ENCODE measurements around the gene CREBRF. TPM values are rescaled to one million over a fixed set of nuclear protein-coding genes. Genes with fewer than 3 reads are reported as not detected.

CREBRF gene
- total and polyA plus RNA-seq, 9 of the 15 experiments (the other 6 are each of a cell fraction or from before 2014, with no cell fraction given) = 1.1 to 4.9 (median 2.9) TPM

DNA sequence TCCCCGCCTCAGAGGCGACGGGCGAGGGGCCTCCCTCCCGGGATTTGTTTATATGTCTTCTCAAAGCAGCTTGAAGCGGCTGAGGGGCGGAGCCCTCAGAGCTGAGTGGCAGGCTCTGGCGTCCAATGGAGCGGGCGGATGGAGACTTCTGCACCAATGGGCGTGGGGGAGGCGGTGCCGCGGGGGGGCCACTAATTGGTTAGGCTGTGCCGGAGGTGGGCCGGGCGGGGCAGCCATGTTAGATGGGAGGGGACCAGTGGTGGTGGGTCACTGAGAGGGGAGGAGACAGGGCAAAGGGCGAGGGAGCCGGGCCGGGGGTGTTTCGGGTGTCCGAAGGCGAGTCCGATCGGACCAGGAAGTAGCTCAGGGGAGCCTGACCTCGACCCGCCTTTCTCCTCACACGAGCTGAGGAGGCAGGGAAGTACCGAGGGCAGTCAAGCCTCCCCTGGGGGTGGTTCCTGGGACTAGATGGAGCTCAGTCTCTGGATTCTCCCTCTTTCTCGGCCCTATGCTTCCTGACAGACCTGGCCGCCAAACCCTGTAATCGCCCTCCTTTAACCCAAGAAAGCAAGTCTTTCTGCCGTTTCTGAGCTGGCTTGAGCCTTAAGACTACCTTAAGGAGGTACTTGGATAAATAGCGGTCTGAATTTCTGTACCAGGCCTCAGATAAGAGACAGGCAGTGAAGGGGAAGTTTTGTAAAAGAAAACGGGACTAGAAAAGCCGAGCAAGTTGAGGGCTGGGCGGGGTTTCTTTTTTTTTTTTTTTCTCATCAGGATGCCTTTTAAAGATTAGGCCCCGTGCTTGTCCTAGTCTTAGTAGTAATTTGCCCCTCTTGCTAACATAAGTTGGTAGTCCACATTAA lies 1.1 kb downstream of the CREBRF start (continued):
- TF ChIP-seq, protein P1, sequence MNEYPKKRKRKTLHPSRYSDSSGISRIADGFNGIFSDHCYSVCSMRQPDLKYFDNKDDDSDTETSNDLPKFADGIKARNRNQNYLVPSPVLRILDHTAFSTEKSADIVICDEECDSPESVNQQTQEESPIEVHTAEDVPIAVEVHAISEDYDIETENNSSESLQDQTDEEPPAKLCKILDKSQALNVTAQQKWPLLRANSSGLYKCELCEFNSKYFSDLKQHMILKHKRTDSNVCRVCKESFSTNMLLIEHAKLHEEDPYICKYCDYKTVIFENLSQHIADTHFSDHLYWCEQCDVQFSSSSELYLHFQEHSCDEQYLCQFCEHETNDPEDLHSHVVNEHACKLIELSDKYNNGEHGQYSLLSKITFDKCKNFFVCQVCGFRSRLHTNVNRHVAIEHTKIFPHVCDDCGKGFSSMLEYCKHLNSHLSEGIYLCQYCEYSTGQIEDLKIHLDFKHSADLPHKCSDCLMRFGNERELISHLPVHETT (CRISPR knock-in tag; conservative IDR thresholded peaks at IDR 0.05 in 1 of 2, IDR thresholded peaks at IDR 0.05 in 1 of 2) = no peak; a peak in 1 of 4 replicates
- TF ChIP-seq, protein P2, sequence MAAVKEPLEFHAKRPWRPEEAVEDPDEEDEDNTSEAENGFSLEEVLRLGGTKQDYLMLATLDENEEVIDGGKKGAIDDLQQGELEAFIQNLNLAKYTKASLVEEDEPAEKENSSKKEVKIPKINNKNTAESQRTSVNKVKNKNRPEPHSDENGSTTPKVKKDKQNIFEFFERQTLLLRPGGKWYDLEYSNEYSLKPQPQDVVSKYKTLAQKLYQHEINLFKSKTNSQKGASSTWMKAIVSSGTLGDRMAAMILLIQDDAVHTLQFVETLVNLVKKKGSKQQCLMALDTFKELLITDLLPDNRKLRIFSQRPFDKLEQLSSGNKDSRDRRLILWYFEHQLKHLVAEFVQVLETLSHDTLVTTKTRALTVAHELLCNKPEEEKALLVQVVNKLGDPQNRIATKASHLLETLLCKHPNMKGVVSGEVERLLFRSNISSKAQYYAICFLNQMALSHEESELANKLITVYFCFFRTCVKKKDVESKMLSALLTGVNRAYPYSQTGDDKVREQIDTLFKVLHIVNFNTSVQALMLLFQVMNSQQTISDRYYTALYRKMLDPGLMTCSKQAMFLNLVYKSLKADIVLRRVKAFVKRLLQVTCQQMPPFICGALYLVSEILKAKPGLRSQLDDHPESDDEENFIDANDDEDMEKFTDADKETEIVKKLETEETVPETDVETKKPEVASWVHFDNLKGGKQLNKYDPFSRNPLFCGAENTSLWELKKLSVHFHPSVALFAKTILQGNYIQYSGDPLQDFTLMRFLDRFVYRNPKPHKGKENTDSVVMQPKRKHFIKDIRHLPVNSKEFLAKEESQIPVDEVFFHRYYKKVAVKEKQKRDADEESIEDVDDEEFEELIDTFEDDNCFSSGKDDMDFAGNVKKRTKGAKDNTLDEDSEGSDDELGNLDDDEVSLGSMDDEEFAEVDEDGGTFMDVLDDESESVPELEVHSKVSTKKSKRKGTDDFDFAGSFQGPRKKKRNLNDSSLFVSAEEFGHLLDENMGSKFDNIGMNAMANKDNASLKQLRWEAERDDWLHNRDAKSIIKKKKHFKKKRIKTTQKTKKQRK (IDR thresholded peaks at IDR 0.05; ENCODE audit: borderline replicate concordance, low read depth, low read length) = no peak
- peak; percentile 36; the same call in 1 of the 2 replicates for TF ChIP-seq CTBP1 (IDR thresholded peaks at IDR 0.05; ENCODE audit: borderline replicate concordance)
- TF ChIP-seq, protein P3, sequence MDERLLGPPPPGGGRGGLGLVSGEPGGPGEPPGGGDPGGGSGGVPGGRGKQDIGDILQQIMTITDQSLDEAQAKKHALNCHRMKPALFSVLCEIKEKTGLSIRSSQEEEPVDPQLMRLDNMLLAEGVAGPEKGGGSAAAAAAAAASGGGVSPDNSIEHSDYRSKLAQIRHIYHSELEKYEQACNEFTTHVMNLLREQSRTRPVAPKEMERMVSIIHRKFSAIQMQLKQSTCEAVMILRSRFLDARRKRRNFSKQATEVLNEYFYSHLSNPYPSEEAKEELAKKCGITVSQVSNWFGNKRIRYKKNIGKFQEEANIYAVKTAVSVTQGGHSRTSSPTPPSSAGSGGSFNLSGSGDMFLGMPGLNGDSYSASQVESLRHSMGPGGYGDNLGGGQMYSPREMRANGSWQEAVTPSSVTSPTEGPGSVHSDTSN (CRISPR knock-in tag; IDR thresholded peaks at IDR 0.05; ENCODE audit: low read depth) = peak; percentile 94
- TF ChIP-seq, protein P3 (tag; conservative IDR thresholded peaks at IDR 0.05; ENCODE audit: low read depth) = peak; percentile 99
- no peak for TF ChIP-seq SMAD2 (IDR thresholded peaks at IDR 0.05; ENCODE audit: low read depth, low read length)
- TF ChIP-seq MXI1 (IDR thresholded peaks at IDR 0.05; ENCODE audit: low read depth, low read length) = no peak
- peak; percentile 48 for TF ChIP-seq CHD1 (IDR thresholded peaks at IDR 0.05; ENCODE audit: low read length)
- no peak for TF ChIP-seq KLF16 (IDR thresholded peaks at IDR 0.05)
- TF ChIP-seq CBX1 (IDR thresholded peaks at IDR 0.05; ENCODE audit: low read depth) = no peak
- peak; percentile 88 for TF ChIP-seq SP2 (IDR thresholded peaks at IDR 0.05; ENCODE audit: extremely low read depth, low read depth, low read length, poor library complexity, severe bottlenecking)
- TF ChIP-seq TCF7L2 (IDR thresholded peaks at IDR 0.05; ENCODE audit: low read depth, low read length) = no peak
- TF ChIP-seq, protein P4, sequence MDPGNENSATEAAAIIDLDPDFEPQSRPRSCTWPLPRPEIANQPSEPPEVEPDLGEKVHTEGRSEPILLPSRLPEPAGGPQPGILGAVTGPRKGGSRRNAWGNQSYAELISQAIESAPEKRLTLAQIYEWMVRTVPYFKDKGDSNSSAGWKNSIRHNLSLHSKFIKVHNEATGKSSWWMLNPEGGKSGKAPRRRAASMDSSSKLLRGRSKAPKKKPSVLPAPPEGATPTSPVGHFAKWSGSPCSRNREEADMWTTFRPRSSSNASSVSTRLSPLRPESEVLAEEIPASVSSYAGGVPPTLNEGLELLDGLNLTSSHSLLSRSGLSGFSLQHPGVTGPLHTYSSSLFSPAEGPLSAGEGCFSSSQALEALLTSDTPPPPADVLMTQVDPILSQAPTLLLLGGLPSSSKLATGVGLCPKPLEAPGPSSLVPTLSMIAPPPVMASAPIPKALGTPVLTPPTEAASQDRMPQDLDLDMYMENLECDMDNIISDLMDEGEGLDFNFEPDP (CRISPR knock-in tag; IDR thresholded peaks at IDR 0.05) = no peak
- TF ChIP-seq ZNF232 (CRISPR knock-in tag; IDR thresholded peaks at IDR 0.05) = no peak
- no peak for TF ChIP-seq ATF1 (CRISPR knock-in tag; IDR thresholded peaks at IDR 0.05)
- TF ChIP-seq ATF1 (tag; IDR thresholded peaks at IDR 0.05) = peak; percentile 53
- peak; percentile 24; the same call in 1 of the 2 replicates for TF ChIP-seq KLF6 (CRISPR knock-in tag; IDR thresholded peaks at IDR 0.05; ENCODE audit: borderline replicate concordance)
- TF ChIP-seq SRSF3 (IDR thresholded peaks at IDR 0.05; ENCODE audit: insufficient read depth, low read length) = no peak
